WTC11 (cell line): ENCODE measurements around the gene REX1BD. TPM values are rescaled to one million over a fixed set of nuclear protein-coding genes. Genes with fewer than 3 reads are reported as not detected.

ENCODE experiments used
- ATAC-seq: fragments of 200-7000 bp; cut with Tn5 transposase; 2 replicates; pipeline ENCODE4 v1.10.0; 2021; ENCODE audit warnings: mild to moderate bottlenecking, moderate library complexity
- CTCF ChIA-PET: fragments of 300-600 bp; sonication (Branson Sonifier 250); formaldehyde crosslinking; loops from one replicate; lab custom pipeline; 2021; ENCODE audit warnings: antibody characterized with exemption; lab: Charles Lee
- POLR2A ChIA-PET: fragments of 350-600 bp; sonication (Branson Sonifier 250); formaldehyde crosslinking; loops from one replicate; lab custom pipeline; 2021; ENCODE audit warnings: antibody characterized with exemption; lab: Charles Lee
- DNase-seq: peaks from one replicate; pipeline ENCODE4 v3.0.0; 2021; ENCODE audit warnings: low spot score
- H3K27ac Mint-ChIP-seq: 2 replicates; pipeline ENCODE4 v1.8.0; 2021; ENCODE audit warnings: mixed read lengths
- H3K27me3 Mint-ChIP-seq: 2 replicates; pipeline ENCODE4 v1.8.0; 2021; ENCODE audit warnings: low read depth, mild to moderate bottlenecking, moderate library complexity, mixed read lengths
- H3K36me3 Mint-ChIP-seq: 2 replicates; pipeline ENCODE4 v1.8.0; 2021; ENCODE audit warnings: mixed read lengths
- H3K4me1 Mint-ChIP-seq: 2 replicates; pipeline ENCODE4 v1.8.0; 2022; ENCODE audit warnings: mixed read lengths
- H3K4me3 Mint-ChIP-seq: 2 replicates; pipeline ENCODE4 v1.8.0; 2021; ENCODE audit warnings: mild to moderate bottlenecking, moderate library complexity, mixed read lengths
- H3K9me3 Mint-ChIP-seq: 2 replicates; pipeline ENCODE4 v1.8.0; 2021; ENCODE audit warnings: mixed read lengths
- CDX4 ChIP-seq: fragments of 250-450 bp; sonication (Bioruptor Pico); IDR thresholded peaks from 2 replicates; pipeline ENCODE4 v1.9.0; 2021; ENCODE audit warnings: moderate library complexity, mild to moderate bottlenecking, inconsistent platforms, borderline replicate concordance
- CREM ChIP-seq: sonication (generic); formaldehyde crosslinking; IDR thresholded peaks from 2 replicates; pipeline ENCODE4 v1.8.1; 2022; ENCODE audit warnings: mild to moderate bottlenecking, missing genetic modification reagents, moderate library complexity
- ELF4 ChIP-seq: sonication (generic); formaldehyde crosslinking; IDR thresholded peaks from 2 replicates; pipeline ENCODE4 v1.8.1; 2022; ENCODE audit warnings: low read depth, mild to moderate bottlenecking, moderate library complexity, missing genetic modification reagents
- EMX1 ChIP-seq: fragments of 250-450 bp; sonication (Bioruptor Pico); IDR thresholded peaks from 2 replicates; pipeline ENCODE4 v1.8.0; 2021; ENCODE audit warnings: mild to moderate bottlenecking
- ESRRA ChIP-seq: sonication (generic); formaldehyde crosslinking; IDR thresholded peaks from 2 replicates; pipeline ENCODE4 v1.8.1; 2022; ENCODE audit warnings: mild to moderate bottlenecking, missing genetic modification reagents, borderline replicate concordance
- ETV6 ChIP-seq: sonication (generic); formaldehyde crosslinking; IDR thresholded peaks from 2 replicates; pipeline ENCODE4 v1.8.1; 2022; ENCODE audit warnings: mild to moderate bottlenecking, missing genetic modification reagents
- FOXP1 ChIP-seq: sonication (generic); formaldehyde crosslinking; IDR thresholded peaks from 2 replicates; pipeline ENCODE4 v1.8.0; 2022; ENCODE audit warnings: missing genetic modification reagents, mild to moderate bottlenecking, moderate library complexity, borderline replicate concordance
- GRHL2 ChIP-seq: fragments of 250-450 bp; sonication (Bioruptor Pico); IDR thresholded peaks from 2 replicates; pipeline ENCODE4 v1.8.0; 2022; ENCODE audit warnings: mild to moderate bottlenecking, moderate library complexity; ENCODE audit not compliant: insufficient replicate concordance, severe bottlenecking
- GTF2I ChIP-seq: fragments of 250-450 bp; sonication (Bioruptor Pico); conservative IDR thresholded peaks from 2 replicates; pipeline ENCODE4 v1.4.0; 2021; ENCODE audit warnings: mild to moderate bottlenecking
- HMGA2 ChIP-seq: fragments of 250-450 bp; sonication (Bioruptor Pico); IDR thresholded peaks from 2 replicates; pipeline ENCODE4 v1.4.0; 2021; ENCODE audit warnings: mild to moderate bottlenecking, moderate library complexity
- JAZF1 ChIP-seq: fragments of 250-450 bp; sonication (Bioruptor Pico); IDR thresholded peaks from 2 replicates; pipeline ENCODE4 v1.9.0; 2021; ENCODE audit warnings: moderate library complexity, mild to moderate bottlenecking, inconsistent platforms
- NR3C1 ChIP-seq: sonication (generic); formaldehyde crosslinking; conservative IDR thresholded peaks from 2 replicates; pipeline ENCODE4 v1.8.1; 2023; ENCODE audit warnings: low read depth, mild to moderate bottlenecking, missing genetic modification reagents
- OVOL2 ChIP-seq: fragments of 250-450 bp; sonication (Bioruptor Pico); IDR thresholded peaks from 2 replicates; pipeline ENCODE4 v1.9.0; 2021; ENCODE audit warnings: mild to moderate bottlenecking, borderline replicate concordance
- PRRX2 ChIP-seq: fragments of 250-450 bp; sonication (Bioruptor Pico); IDR thresholded peaks from 2 replicates; pipeline ENCODE4 v1.8.0; 2021; ENCODE audit warnings: mild to moderate bottlenecking
- TCF7 ChIP-seq: sonication (generic); formaldehyde crosslinking; IDR thresholded peaks from 2 replicates; pipeline ENCODE4 v1.8.0; 2022; ENCODE audit warnings: mild to moderate bottlenecking, low read depth, missing genetic modification reagents, moderate library complexity
- TEAD1 ChIP-seq: sonication (generic); formaldehyde crosslinking; IDR thresholded peaks from 2 replicates; pipeline ENCODE4 v1.8.0; 2022; ENCODE audit warnings: mild to moderate bottlenecking, missing genetic modification reagents
- ZNF121 ChIP-seq: sonication (generic); formaldehyde crosslinking; IDR thresholded peaks from 2 replicates; pipeline ENCODE4 v1.8.0; 2023; ENCODE audit warnings: missing genetic modification reagents
- ZNF263 ChIP-seq: sonication (generic); formaldehyde crosslinking; IDR thresholded peaks from 2 replicates; pipeline ENCODE4 v1.8.1; 2022; ENCODE audit warnings: low read depth, mild to moderate bottlenecking, moderate library complexity, missing genetic modification reagents
- ZNF281 ChIP-seq: sonication (generic); formaldehyde crosslinking; IDR thresholded peaks from 2 replicates; pipeline ENCODE4 v1.8.0; 2023; ENCODE audit warnings: mild to moderate bottlenecking, missing genetic modification reagents
- ZNF425 ChIP-seq: fragments of 250-450 bp; sonication (Bioruptor Pico); conservative IDR thresholded peaks from 2 replicates; pipeline ENCODE4 v1.9.0; 2021; ENCODE audit warnings: mild to moderate bottlenecking
- ZNF671 ChIP-seq: fragments of 250-450 bp; sonication (Bioruptor Pico); IDR thresholded peaks from 2 replicates; pipeline ENCODE4 v1.8.0; 2021; ENCODE audit warnings: mild to moderate bottlenecking
- total RNA-seq: library from RNA; stranded (reverse); gene quantifications from 3 replicates; pipeline ENCODE4 v1.2.3, GENCODE V29; 2021
- TF ChIP-seq, protein P1 (sequence below): sonication (generic); formaldehyde crosslinking; IDR thresholded peaks from 2 replicates; pipeline ENCODE4 v1.8.0; 2022; ENCODE audit warnings: missing genetic modification reagents
- TF ChIP-seq, protein P2 (sequence below): sonication (generic); formaldehyde crosslinking; IDR thresholded peaks from 2 replicates; pipeline ENCODE4 v1.8.0; 2022; ENCODE audit warnings: mild to moderate bottlenecking, missing genetic modification reagents
- TF ChIP-seq, protein P3 (sequence below): sonication (generic); formaldehyde crosslinking; IDR thresholded peaks from 2 replicates; pipeline ENCODE4 v1.8.1; 2022; ENCODE audit warnings: mild to moderate bottlenecking, missing genetic modification reagents, moderate library complexity, borderline replicate concordance

REX1BD gene
- total RNA-seq, 1 experiment from 2014 or later, result 90.2 TPM

- no peaks in the 10 kb centered on the region for H3K27me3 Mint-ChIP-seq
- H3K4me1 Mint-ChIP-seq, result peaks cover 8% of the 10 kb centered on the region
- peaks cover 23% of the 10 kb centered on the region for H3K36me3 Mint-ChIP-seq
- ChIA-PET POLR2A (no interaction called here), CTCF (interaction anchor here (0.6 to 0.7 kb wide), 2 partner anchors 30 to 98 kb away, joined by 3 read pairs; no protein-coding TSS in a partner anchor)
- peak overlapping the region; percentile 14; the same call in 1 of the 2 replicates for H3K4me3 Mint-ChIP-seq
- DNase-seq (no peak), ATAC-seq (no peak)
- H3K27ac Mint-ChIP-seq, result no peak overlapping the region
- no peaks in the 10 kb centered on the region for H3K9me3 Mint-ChIP-seq
- no peak for TF ChIP-seq PRRX2 (CRISPR knock-in tag)
- no peak for TF ChIP-seq GTF2I (CRISPR knock-in tag)
- no peak for TF ChIP-seq TEAD1 (CRISPR knock-in tag)
- TF ChIP-seq NR3C1, result no peak
- no peak for TF ChIP-seq OVOL2
- TF ChIP-seq ZNF263, result no peak
- TF ChIP-seq HMGA2 (CRISPR knock-in tag), result no peak
- no peak for TF ChIP-seq FOXP1 (CRISPR knock-in tag)
- no peak for TF ChIP-seq CDX4 (CRISPR knock-in tag)
- no peak for TF ChIP-seq ZNF425 (CRISPR knock-in tag)
- no peak for TF ChIP-seq ZNF671 (CRISPR knock-in tag)
- TF ChIP-seq, protein P1, sequence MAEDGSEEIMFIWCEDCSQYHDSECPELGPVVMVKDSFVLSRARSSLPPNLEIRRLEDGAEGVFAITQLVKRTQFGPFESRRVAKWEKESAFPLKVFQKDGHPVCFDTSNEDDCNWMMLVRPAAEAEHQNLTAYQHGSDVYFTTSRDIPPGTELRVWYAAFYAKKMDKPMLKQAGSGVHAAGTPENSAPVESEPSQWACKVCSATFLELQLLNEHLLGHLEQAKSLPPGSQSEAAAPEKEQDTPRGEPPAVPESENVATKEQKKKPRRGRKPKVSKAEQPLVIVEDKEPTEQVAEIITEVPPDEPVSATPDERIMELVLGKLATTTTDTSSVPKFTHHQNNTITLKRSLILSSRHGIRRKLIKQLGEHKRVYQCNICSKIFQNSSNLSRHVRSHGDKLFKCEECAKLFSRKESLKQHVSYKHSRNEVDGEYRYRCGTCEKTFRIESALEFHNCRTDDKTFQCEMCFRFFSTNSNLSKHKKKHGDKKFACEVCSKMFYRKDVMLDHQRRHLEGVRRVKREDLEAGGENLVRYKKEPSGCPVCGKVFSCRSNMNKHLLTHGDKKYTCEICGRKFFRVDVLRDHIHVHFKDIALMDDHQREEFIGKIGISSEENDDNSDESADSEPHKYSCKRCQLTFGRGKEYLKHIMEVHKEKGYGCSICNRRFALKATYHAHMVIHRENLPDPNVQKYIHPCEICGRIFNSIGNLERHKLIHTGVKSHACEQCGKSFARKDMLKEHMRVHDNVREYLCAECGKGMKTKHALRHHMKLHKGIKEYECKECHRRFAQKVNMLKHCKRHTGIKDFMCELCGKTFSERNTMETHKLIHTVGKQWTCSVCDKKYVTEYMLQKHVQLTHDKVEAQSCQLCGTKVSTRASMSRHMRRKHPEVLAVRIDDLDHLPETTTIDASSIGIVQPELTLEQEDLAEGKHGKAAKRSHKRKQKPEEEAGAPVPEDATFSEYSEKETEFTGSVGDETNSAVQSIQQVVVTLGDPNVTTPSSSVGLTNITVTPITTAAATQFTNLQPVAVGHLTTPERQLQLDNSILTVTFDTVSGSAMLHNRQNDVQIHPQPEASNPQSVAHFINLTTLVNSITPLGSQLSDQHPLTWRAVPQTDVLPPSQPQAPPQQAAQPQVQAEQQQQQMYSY (CRISPR knock-in tag), result no peak
- no peak for TF ChIP-seq GRHL2 (CRISPR knock-in tag)
- no peak for TF ChIP-seq ELF4 (CRISPR knock-in tag)
- no peak for TF ChIP-seq EMX1 (CRISPR knock-in tag)
- TF ChIP-seq, protein P2, sequence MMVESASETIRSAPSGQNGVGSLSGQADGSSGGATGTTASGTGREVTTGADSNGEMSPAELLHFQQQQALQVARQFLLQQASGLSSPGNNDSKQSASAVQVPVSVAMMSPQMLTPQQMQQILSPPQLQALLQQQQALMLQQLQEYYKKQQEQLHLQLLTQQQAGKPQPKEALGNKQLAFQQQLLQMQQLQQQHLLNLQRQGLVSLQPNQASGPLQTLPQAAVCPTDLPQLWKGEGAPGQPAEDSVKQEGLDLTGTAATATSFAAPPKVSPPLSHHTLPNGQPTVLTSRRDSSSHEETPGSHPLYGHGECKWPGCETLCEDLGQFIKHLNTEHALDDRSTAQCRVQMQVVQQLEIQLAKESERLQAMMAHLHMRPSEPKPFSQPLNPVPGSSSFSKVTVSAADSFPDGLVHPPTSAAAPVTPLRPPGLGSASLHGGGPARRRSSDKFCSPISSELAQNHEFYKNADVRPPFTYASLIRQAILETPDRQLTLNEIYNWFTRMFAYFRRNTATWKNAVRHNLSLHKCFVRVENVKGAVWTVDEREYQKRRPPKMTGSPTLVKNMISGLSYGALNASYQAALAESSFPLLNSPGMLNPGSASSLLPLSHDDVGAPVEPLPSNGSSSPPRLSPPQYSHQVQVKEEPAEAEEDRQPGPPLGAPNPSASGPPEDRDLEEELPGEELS (CRISPR knock-in tag), result no peak
Measured at GRCh38 chr19:18559685-18560084, 28.9 kb upstream of the REX1BD start.

DNA sequence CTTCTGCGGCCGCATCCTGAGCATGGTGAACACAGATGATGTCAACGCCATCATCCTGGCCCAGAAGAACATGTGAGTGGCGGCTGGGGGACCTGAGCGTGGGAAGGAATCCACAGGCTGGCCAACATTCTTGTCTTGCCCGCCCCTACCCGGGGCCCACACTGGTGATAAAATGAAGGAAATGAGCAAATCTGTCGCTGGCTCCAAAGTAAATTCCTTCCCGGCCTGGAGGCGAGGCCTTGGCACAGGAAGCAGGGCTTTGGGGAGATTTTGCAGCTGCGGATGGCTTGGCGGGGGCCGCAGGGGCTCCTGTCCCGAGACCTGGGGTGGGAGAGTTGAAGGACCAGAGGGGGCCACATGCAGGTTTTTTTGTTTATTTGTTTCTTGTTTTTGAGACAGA lies 26.5 kb upstream of the REX1BD start:
- Mint-ChIP-seq H3K4me1 (peaks cover 8% of the 10 kb centered on the region), H3K4me3 (no peak overlapping the region), H3K36me3 (peaks cover 36% of the 10 kb centered on the region), H3K27ac (no peak overlapping the region; the same call in 1 of the 2 replicates), H3K9me3 (no peaks in the 10 kb centered on the region), H3K27me3 (no peaks in the 10 kb centered on the region)
- no peak for ATAC-seq
- CTCF ChIA-PET, result no interaction called here
- no peak for DNase-seq
- POLR2A ChIA-PET, result no interaction called here
- TF ChIP-seq ZNF121 (CRISPR knock-in tag) (no peak), ETV6 (CRISPR knock-in tag) (no peak), CREM (CRISPR knock-in tag) (no peak), JAZF1 (CRISPR knock-in tag) (no peak), TCF7 (CRISPR knock-in tag) (no peak), GRHL2 (CRISPR knock-in tag) (no peak), ESRRA (CRISPR knock-in tag) (no peak), ZNF281 (CRISPR knock-in tag) (no peak)
- TF ChIP-seq, protein P3, sequence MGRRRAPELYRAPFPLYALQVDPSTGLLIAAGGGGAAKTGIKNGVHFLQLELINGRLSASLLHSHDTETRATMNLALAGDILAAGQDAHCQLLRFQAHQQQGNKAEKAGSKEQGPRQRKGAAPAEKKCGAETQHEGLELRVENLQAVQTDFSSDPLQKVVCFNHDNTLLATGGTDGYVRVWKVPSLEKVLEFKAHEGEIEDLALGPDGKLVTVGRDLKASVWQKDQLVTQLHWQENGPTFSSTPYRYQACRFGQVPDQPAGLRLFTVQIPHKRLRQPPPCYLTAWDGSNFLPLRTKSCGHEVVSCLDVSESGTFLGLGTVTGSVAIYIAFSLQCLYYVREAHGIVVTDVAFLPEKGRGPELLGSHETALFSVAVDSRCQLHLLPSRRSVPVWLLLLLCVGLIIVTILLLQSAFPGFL (CRISPR knock-in tag), result no peak
